ENCODE measurements around the gene DDX46.

DNA sequence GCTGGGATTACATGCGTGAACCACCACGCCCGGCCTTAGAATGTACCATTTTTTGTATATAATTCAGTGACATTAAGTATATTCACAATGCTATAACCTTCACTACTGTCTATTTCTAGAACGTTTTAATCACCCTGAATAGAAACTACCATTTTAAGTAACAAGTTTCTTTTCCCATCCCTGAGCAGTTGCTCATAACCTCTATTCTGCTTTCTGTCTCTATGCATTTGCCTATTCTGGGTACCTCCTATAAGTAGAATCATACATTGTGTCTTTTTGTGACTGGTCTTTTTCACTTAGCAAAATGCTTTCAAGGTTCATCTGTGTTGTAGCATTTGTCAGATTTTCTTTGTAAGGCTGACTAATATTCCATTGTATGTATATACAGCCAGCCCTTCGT is 39.9 kb downstream of the DDX46 start:
- TF ChIP-seq, protein P1, sequence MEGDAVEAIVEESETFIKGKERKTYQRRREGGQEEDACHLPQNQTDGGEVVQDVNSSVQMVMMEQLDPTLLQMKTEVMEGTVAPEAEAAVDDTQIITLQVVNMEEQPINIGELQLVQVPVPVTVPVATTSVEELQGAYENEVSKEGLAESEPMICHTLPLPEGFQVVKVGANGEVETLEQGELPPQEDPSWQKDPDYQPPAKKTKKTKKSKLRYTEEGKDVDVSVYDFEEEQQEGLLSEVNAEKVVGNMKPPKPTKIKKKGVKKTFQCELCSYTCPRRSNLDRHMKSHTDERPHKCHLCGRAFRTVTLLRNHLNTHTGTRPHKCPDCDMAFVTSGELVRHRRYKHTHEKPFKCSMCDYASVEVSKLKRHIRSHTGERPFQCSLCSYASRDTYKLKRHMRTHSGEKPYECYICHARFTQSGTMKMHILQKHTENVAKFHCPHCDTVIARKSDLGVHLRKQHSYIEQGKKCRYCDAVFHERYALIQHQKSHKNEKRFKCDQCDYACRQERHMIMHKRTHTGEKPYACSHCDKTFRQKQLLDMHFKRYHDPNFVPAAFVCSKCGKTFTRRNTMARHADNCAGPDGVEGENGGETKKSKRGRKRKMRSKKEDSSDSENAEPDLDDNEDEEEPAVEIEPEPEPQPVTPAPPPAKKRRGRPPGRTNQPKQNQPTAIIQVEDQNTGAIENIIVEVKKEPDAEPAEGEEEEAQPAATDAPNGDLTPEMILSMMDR (IDR thresholded peaks at IDR 0.05; ENCODE audit: low read depth, low read length), result no peak
- no peak for TF ChIP-seq EZH2phosphoT487 (IDR thresholded peaks at IDR 0.05; ENCODE audit: low read depth)
